ENCODE data around the gene BABAM1.
"Not testable (repeated sequence)": the region's sequence is repeated elsewhere in the genome, so short reads cannot be mapped to it uniquely, and the experiment has no call there.

BABAM1 gene

GRCh38 chr19:17259934-17260333 lies 7.3 kb upstream of the BABAM1 start:
- peaks cover 9% of the 10 kb centered on the region; the same call in 1 of the 2 replicates for H3K36me3 ChIP-seq (ENCODE audit: control insufficient read depth, insufficient read depth, low read length)
- H3K4me1 ChIP-seq (ENCODE audit: control insufficient read depth, insufficient read depth, low read length), result peaks cover 10% of the 10 kb centered on the region
- no peak overlapping the region for H3K27ac ChIP-seq (ENCODE audit: low read depth, low read length)
- peaks cover 11% of the 10 kb centered on the region; the same call in 1 of the 2 replicates for H3K9me3 ChIP-seq (ENCODE audit: control insufficient read depth, insufficient read depth, low read depth, low read length)
- H3K9ac ChIP-seq (ENCODE audit: low read length), result no peak overlapping the region
- no peak overlapping the region for H3K4me3 ChIP-seq (ENCODE audit: low read depth, low read length)
- no peaks in the 10 kb centered on the region for H3K27me3 ChIP-seq (ENCODE audit: control insufficient read depth, insufficient read depth, low read length)

- Histone ChIP-seq H3K27ac (ENCODE audit: low read depth, low read length) (peak overlapping the region; percentile 35; the same call in 1 of the 2 replicates), H3K9me3 (ENCODE audit: control insufficient read depth, insufficient read depth, low read depth, low read length) (peaks cover 11% of the 10 kb centered on the region; the same call in 1 of the 2 replicates), H3K4me3 (ENCODE audit: low read depth, low read length) (no peak overlapping the region), H3K9ac (ENCODE audit: low read length) (peak overlapping the region; percentile 63), H3K27me3 (ENCODE audit: control insufficient read depth, insufficient read depth, low read length) (no peaks in the 10 kb centered on the region), H3K4me1 (ENCODE audit: control insufficient read depth, insufficient read depth, low read length) (peaks cover 10% of the 10 kb centered on the region), H3K36me3 (ENCODE audit: control insufficient read depth, insufficient read depth, low read length) (peaks cover 9% of the 10 kb centered on the region; the same call in 1 of the 2 replicates)
Measured at GRCh38 chr19:17260842-17261325, 6.4 kb upstream of the BABAM1 start.

- Histone ChIP-seq H3K4me3 (ENCODE audit: low read depth, low read length) (no peak overlapping the region), H3K4me1 (ENCODE audit: control insufficient read depth, insufficient read depth, low read length) (peaks cover 10% of the 10 kb centered on the region), H3K27ac (ENCODE audit: low read depth, low read length) (no peak overlapping the region), H3K9me3 (ENCODE audit: control insufficient read depth, insufficient read depth, low read depth, low read length) (peaks cover 11% of the 10 kb centered on the region; the same call in 1 of the 2 replicates), H3K9ac (ENCODE audit: low read length) (no peak overlapping the region), H3K27me3 (ENCODE audit: control insufficient read depth, insufficient read depth, low read length) (no peaks in the 10 kb centered on the region), H3K36me3 (ENCODE audit: control insufficient read depth, insufficient read depth, low read length) (peaks cover 9% of the 10 kb centered on the region; the same call in 1 of the 2 replicates)
Measured at GRCh38 chr19:17262557-17262956, 4.7 kb upstream of the BABAM1 start.

- peaks cover 10% of the 10 kb centered on the region for H3K4me1 ChIP-seq (ENCODE audit: control insufficient read depth, insufficient read depth, low read length)
- H3K9me3 ChIP-seq (ENCODE audit: control insufficient read depth, insufficient read depth, low read depth, low read length), result peaks cover 10% of the 10 kb centered on the region; the same call in 1 of the 2 replicates
- H3K27me3 ChIP-seq (ENCODE audit: control insufficient read depth, insufficient read depth, low read length), result no peaks in the 10 kb centered on the region
- H3K9ac ChIP-seq (ENCODE audit: low read length), result peak overlapping the region; percentile 38
- H3K36me3 ChIP-seq (ENCODE audit: control insufficient read depth, insufficient read depth, low read length), result peaks cover 9% of the 10 kb centered on the region
- peak overlapping the region; percentile 5; the same call in 1 of the 2 replicates for H3K4me3 ChIP-seq (ENCODE audit: low read depth, low read length)
- H3K27ac ChIP-seq (ENCODE audit: low read depth, low read length), result peak overlapping the region; percentile 66
Measured at GRCh38 chr19:17263712-17264640, 3.3 kb upstream of the BABAM1 start.

- Histone ChIP-seq H3K36me3 (ENCODE audit: control insufficient read depth, insufficient read depth, low read length) (peaks cover 9% of the 10 kb centered on the region), H3K4me1 (ENCODE audit: control insufficient read depth, insufficient read depth, low read length) (peaks cover 10% of the 10 kb centered on the region), H3K27me3 (ENCODE audit: control insufficient read depth, insufficient read depth, low read length) (no peaks in the 10 kb centered on the region), H3K27ac (ENCODE audit: low read depth, low read length) (peak within 1 kb of the TSS; percentile 66), H3K4me3 (ENCODE audit: low read depth, low read length) (peak within 1 kb of the TSS; percentile 5; the same call in 1 of the 2 replicates), H3K9ac (ENCODE audit: low read length) (peak within 1 kb of the TSS; percentile 38), H3K9me3 (ENCODE audit: control insufficient read depth, insufficient read depth, low read depth, low read length) (peaks cover 4% of the 10 kb centered on the region; the same call in 1 of the 2 replicates)
Measured at GRCh38 chr19:17264641-17264979, 2.6 kb upstream of the BABAM1 start, which contains the start of gene USHBP1. Gene USHBP1, minus strand, starts transcription at chr19:17264745. Its CDS starts 446 bp downstream, at chr19:17264299.

- H3K4me3 ChIP-seq (ENCODE audit: low read depth, low read length), result no peak overlapping the region
- H3K9me3 ChIP-seq (ENCODE audit: control insufficient read depth, insufficient read depth, low read depth, low read length), result no peaks in the 10 kb centered on the region
- H3K9ac ChIP-seq (ENCODE audit: low read length), result no peak overlapping the region
- H3K4me1 ChIP-seq (ENCODE audit: control insufficient read depth, insufficient read depth, low read length), result peaks cover 10% of the 10 kb centered on the region
- peaks cover 15% of the 10 kb centered on the region for H3K36me3 ChIP-seq (ENCODE audit: control insufficient read depth, insufficient read depth, low read length)
- H3K27me3 ChIP-seq (ENCODE audit: control insufficient read depth, insufficient read depth, low read length), result no peaks in the 10 kb centered on the region
- H3K27ac ChIP-seq (ENCODE audit: low read depth, low read length), result no peak overlapping the region
Measured at GRCh38 chr19:17266026-17266425, 1.2 kb upstream of the BABAM1 start.

GRCh38 chr19:17266589-17266974 lies 661 bp upstream of the BABAM1 start:
- H3K36me3 ChIP-seq (ENCODE audit: control insufficient read depth, insufficient read depth, low read length), result peaks cover 21% of the 10 kb centered on the region
- no peaks in the 10 kb centered on the region for H3K9me3 ChIP-seq (ENCODE audit: control insufficient read depth, insufficient read depth, low read depth, low read length)
- H3K27me3 ChIP-seq (ENCODE audit: control insufficient read depth, insufficient read depth, low read length), result no peaks in the 10 kb centered on the region
- 0 out of 2 replicates have a peak overlapping the region, but pooled peaks have one; percentile 14 for H3K4me3 ChIP-seq (ENCODE audit: low read depth, low read length)
- H3K4me1 ChIP-seq (ENCODE audit: control insufficient read depth, insufficient read depth, low read length), result peaks cover 10% of the 10 kb centered on the region
- H3K9ac ChIP-seq (ENCODE audit: low read length), result no peak overlapping the region
- H3K27ac ChIP-seq (ENCODE audit: low read depth, low read length), result no peak overlapping the region

- Histone ChIP-seq H3K4me3 (ENCODE audit: low read depth, low read length) (no peak overlapping the region), H3K4me1 (ENCODE audit: control insufficient read depth, insufficient read depth, low read length) (peaks cover 10% of the 10 kb centered on the region), H3K9me3 (ENCODE audit: control insufficient read depth, insufficient read depth, low read depth, low read length) (no peaks in the 10 kb centered on the region), H3K27ac (ENCODE audit: low read depth, low read length) (no peak overlapping the region), H3K36me3 (ENCODE audit: control insufficient read depth, insufficient read depth, low read length) (peaks cover 33% of the 10 kb centered on the region), H3K9ac (ENCODE audit: low read length) (no peak overlapping the region), H3K27me3 (ENCODE audit: control insufficient read depth, insufficient read depth, low read length) (no peaks in the 10 kb centered on the region)
Measured at GRCh38 chr19:17268754-17269153, 1.5 kb downstream of the BABAM1 start.

- not testable (repeated sequence) for H3K9ac ChIP-seq (ENCODE audit: low read length); H3K9me3 ChIP-seq (ENCODE audit: control insufficient read depth, insufficient read depth, low read depth, low read length); H3K27ac ChIP-seq (ENCODE audit: low read depth, low read length); H3K27me3 ChIP-seq (ENCODE audit: control insufficient read depth, insufficient read depth, low read length); H3K4me1 ChIP-seq (ENCODE audit: control insufficient read depth, insufficient read depth, low read length); H3K4me3 ChIP-seq (ENCODE audit: low read depth, low read length)
- H3K36me3 ChIP-seq (ENCODE audit: control insufficient read depth, insufficient read depth, low read length), result peaks cover 76% of the 10 kb centered on the region
Measured at GRCh38 chr19:17274892-17275291, 7.6 kb downstream of the BABAM1 start.

- no peaks in the 10 kb centered on the region for H3K27me3 ChIP-seq (ENCODE audit: control insufficient read depth, insufficient read depth, low read length)
- H3K9me3 ChIP-seq (ENCODE audit: control insufficient read depth, insufficient read depth, low read depth, low read length), result no peaks in the 10 kb centered on the region
- H3K4me3 ChIP-seq (ENCODE audit: low read depth, low read length), result no peak overlapping the region
- no peak overlapping the region for H3K9ac ChIP-seq (ENCODE audit: low read length)
- no peak overlapping the region for H3K27ac ChIP-seq (ENCODE audit: low read depth, low read length)
- H3K4me1 ChIP-seq (ENCODE audit: control insufficient read depth, insufficient read depth, low read length), result no peaks in the 10 kb centered on the region
- peaks cover 71% of the 10 kb centered on the region for H3K36me3 ChIP-seq (ENCODE audit: control insufficient read depth, insufficient read depth, low read length)
Measured at GRCh38 chr19:17275441-17276175, 8.4 kb downstream of the BABAM1 start.
